Upper lobe of left lung (tissue), 4 donors: Measurements from ENCODE around the gene CFAP74.

Experiments
- EP300 ChIP-seq, 4 donors: sonication (generic); formaldehyde crosslinking; IDR thresholded peaks; one replicate each; pipeline ENCODE4 v1.5.1; 2017; ENCODE audit warnings: antibody characterized with exemption in 4 of 4, control low read depth in 2 of 4
- POLR2A ChIP-seq, 4 donors: fragments of 450-650 bp; IDR thresholded peaks; one replicate each; pipeline ENCODE4 v1.5.1; 2016 to 2017; ENCODE audit warnings: antibody characterized with exemption in 4 of 4, mild to moderate bottlenecking in 2 of 4
- POLR2AphosphoS5 ChIP-seq, 2 donors: sonication (generic); formaldehyde crosslinking; IDR thresholded peaks; one replicate each; pipeline ENCODE4 v1.5.1; 2017; ENCODE audit warnings: antibody characterized with exemption in 2 of 2
- TF ChIP-seq, protein P1 (sequence below), 6 experiments: fragments of 450-650 bp in 4 of 6; fragments of 200-600 bp in 2 of 6; sonication (generic) in 2 of 6; IDR thresholded peaks; one replicate each; pipeline ENCODE4 v1.5.1; 2016 to 2019; ENCODE audit warnings: antibody characterized with exemption in 6 of 6

DNA sequence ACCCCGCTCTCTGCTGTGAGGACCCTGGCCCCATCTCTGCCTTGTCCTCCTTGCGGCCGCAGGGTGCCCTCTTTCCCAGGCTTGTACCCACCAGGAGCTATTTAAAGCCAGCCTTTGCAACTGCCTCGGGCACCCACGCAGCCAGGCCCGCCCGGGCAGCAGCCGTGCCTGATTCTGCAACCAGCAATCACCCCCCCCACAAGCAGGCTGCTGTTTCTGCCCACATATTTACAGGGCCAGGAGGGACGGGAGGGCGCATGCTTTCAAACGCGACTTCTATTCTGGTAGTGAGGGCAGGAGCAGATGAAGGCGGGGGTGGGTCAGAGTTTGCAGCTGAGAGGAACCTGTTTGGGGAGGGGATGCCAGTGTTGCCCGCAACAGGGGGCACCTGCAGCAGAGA lies 29.2 kb upstream of the CFAP74 start:
- TF ChIP-seq, protein P1, sequence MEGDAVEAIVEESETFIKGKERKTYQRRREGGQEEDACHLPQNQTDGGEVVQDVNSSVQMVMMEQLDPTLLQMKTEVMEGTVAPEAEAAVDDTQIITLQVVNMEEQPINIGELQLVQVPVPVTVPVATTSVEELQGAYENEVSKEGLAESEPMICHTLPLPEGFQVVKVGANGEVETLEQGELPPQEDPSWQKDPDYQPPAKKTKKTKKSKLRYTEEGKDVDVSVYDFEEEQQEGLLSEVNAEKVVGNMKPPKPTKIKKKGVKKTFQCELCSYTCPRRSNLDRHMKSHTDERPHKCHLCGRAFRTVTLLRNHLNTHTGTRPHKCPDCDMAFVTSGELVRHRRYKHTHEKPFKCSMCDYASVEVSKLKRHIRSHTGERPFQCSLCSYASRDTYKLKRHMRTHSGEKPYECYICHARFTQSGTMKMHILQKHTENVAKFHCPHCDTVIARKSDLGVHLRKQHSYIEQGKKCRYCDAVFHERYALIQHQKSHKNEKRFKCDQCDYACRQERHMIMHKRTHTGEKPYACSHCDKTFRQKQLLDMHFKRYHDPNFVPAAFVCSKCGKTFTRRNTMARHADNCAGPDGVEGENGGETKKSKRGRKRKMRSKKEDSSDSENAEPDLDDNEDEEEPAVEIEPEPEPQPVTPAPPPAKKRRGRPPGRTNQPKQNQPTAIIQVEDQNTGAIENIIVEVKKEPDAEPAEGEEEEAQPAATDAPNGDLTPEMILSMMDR (IDR thresholded peaks at IDR 0.05): no peak
- no peak for TF ChIP-seq EP300 (IDR thresholded peaks at IDR 0.05)
- TF ChIP-seq POLR2A (IDR thresholded peaks at IDR 0.05): no peak
- TF ChIP-seq POLR2AphosphoS5 (IDR thresholded peaks at IDR 0.05): no peak
